ENCODE data around the gene PLD1. TPM values are rescaled to one million over a fixed set of nuclear protein-coding genes. Genes with fewer than 3 reads are reported as not detected.

The PLD1 gene
- total and polyA plus RNA-seq, 10 of the 15 experiments (the other 5 are each of a cell fraction or from before 2014, with no cell fraction given), result 2.9 to 108 (median 3.6) TPM

DNA sequence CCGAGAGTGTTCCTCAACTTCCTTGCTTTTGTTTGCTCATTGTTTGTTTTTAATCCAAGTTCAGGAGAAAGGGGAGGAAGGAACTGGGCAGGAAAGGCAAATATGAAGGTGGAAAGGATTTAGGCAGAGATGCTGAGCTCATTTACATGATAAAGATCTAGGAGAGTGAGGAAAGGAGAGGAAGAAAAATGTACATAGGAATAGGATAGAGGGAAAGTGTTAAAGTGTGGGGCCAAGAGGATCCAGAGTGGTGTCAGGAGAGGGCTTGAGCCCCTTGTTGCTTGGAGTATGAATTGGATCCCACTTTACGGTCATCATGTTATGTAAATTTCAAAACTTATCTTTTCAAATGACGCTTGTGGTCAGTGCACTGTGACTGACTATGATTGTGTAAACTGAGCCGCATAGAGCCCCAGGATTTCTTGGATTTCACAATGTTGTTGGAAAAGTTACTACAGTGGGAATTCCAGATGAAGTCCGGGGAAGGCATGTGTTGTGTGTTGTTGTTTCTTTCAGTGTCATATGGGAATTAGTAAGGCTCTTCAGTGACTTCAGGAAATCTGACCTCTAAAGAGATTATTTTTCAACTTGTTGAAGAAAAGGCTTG lies 15.0 kb upstream of the PLD1 start (continued):
- no peak for TF ChIP-seq REST (IDR thresholded peaks at IDR 0.05; ENCODE audit: low read depth, low read length)
- no peak for TF ChIP-seq GABPA (IDR thresholded peaks at IDR 0.05; ENCODE audit: low read depth)
- no peak for TF ChIP-seq NFYB (IDR thresholded peaks at IDR 0.05; ENCODE audit: insufficient read depth, low read depth, low read length)
- TF ChIP-seq NFXL1 (IDR thresholded peaks at IDR 0.05; ENCODE audit: borderline replicate concordance), result no peak
- TF ChIP-seq, protein P1, sequence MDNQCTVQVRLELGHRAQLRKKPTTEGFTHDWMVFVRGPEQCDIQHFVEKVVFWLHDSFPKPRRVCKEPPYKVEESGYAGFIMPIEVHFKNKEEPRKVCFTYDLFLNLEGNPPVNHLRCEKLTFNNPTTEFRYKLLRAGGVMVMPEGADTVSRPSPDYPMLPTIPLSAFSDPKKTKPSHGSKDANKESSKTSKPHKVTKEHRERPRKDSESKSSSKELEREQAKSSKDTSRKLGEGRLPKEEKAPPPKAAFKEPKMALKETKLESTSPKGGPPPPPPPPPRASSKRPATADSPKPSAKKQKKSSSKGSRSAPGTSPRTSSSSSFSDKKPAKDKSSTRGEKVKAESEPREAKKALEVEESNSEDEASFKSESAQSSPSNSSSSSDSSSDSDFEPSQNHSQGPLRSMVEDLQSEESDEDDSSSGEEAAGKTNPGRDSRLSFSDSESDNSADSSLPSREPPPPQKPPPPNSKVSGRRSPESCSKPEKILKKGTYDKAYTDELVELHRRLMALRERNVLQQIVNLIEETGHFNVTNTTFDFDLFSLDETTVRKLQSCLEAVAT (IDR thresholded peaks at IDR 0.05), result no peak
- no peak for TF ChIP-seq TCF12 (IDR thresholded peaks at IDR 0.05; ENCODE audit: low read depth, low read length)
- TF ChIP-seq SMC3 (IDR thresholded peaks at IDR 0.05; ENCODE audit: borderline replicate concordance, low read length), result no peak

Measured in GM12878 (cell line).